SK-N-SH treated with all-trans-retinoic acid at 6 μM for 48 hours (cell line): ENCODE data around the gene PAIP2.

Source experiments
- ATAC-seq: fragments of 200-7000 bp; cut with Tn5 transposase; 3 replicates; pipeline ENCODE4 v1.9.1; 2020; ENCODE audit warnings: mild to moderate bottlenecking, moderate library complexity
- ARNTL ChIP-seq: fragments of 450-650 bp; formaldehyde crosslinking; IDR thresholded peaks from 2 replicates; pipeline ENCODE4 v1.5.0; 2020; ENCODE audit warnings: low read depth, mild to moderate bottlenecking, moderate library complexity, borderline replicate concordance
- BACH2 ChIP-seq: fragments of 250-450 bp; sonication (Bioruptor Pico); IDR thresholded peaks from 2 replicates; pipeline ENCODE4 v1.9.0; 2021; ENCODE audit warnings: mild to moderate bottlenecking, borderline replicate concordance
- CSDC2 ChIP-seq: fragments of 250-450 bp; sonication (Bioruptor Pico); IDR thresholded peaks from 2 replicates; pipeline ENCODE4 v1.5.0; 2020; ENCODE audit warnings: mild to moderate bottlenecking, moderate library complexity
- ESRRG ChIP-seq: fragments of 250-450 bp; sonication (Bioruptor Pico); IDR thresholded peaks from 2 replicates; pipeline ENCODE4 v1.6.1; 2021; ENCODE audit warnings: mild to moderate bottlenecking
- GLIS3 ChIP-seq: fragments of 250-450 bp; sonication (Bioruptor Pico); IDR thresholded peaks from 2 replicates; pipeline ENCODE4 v1.5.0; 2020; ENCODE audit warnings: mild to moderate bottlenecking, moderate library complexity
- ISL1 ChIP-seq: fragments of 250-450 bp; sonication (Bioruptor Pico); IDR thresholded peaks from 2 replicates; pipeline ENCODE4 v2.1.2; 2022; ENCODE audit warnings: mild to moderate bottlenecking, moderate library complexity
- OSR1 ChIP-seq: fragments of 250-450 bp; sonication (Bioruptor Pico); IDR thresholded peaks from 2 replicates; pipeline ENCODE4 v1.8.0; 2022; ENCODE audit warnings: moderate library complexity, mild to moderate bottlenecking, inconsistent platforms
- PPARA ChIP-seq: fragments of 250-450 bp; sonication (Bioruptor Pico); IDR thresholded peaks from 2 replicates; pipeline ENCODE4 v1.5.0; 2020; ENCODE audit warnings: mild to moderate bottlenecking, borderline replicate concordance
- RARB ChIP-seq: fragments of 250-450 bp; sonication (Bioruptor Pico); IDR thresholded peaks from 2 replicates; pipeline ENCODE4 v1.8.0; 2021; ENCODE audit warnings: mild to moderate bottlenecking, moderate library complexity
- SNAI2 ChIP-seq: fragments of 250-450 bp; sonication (Bioruptor Pico); IDR thresholded peaks from 2 replicates; pipeline ENCODE4 v1.5.0; 2020; ENCODE audit warnings: mild to moderate bottlenecking, moderate library complexity
- TCF4 ChIP-seq: fragments of 250-450 bp; sonication (Bioruptor Pico); IDR thresholded peaks from 2 replicates; pipeline ENCODE4 v1.8.0; 2021; ENCODE audit warnings: mild to moderate bottlenecking, moderate library complexity, borderline replicate concordance
- TOX ChIP-seq: fragments of 250-450 bp; sonication (Bioruptor Pico); IDR thresholded peaks from 2 replicates; pipeline ENCODE4 v1.8.0; 2021; ENCODE audit warnings: mild to moderate bottlenecking, moderate library complexity, borderline replicate concordance
- ZC3H10 ChIP-seq: fragments of 250-450 bp; sonication (Bioruptor Pico); IDR thresholded peaks from 2 replicates; pipeline ENCODE4 v1.5.1; 2021; ENCODE audit warnings: mild to moderate bottlenecking, moderate library complexity
- ZFP30 ChIP-seq: fragments of 450-650 bp; formaldehyde crosslinking; IDR thresholded peaks from 2 replicates; pipeline ENCODE4 v1.5.0; 2022; ENCODE audit warnings: mild to moderate bottlenecking, moderate library complexity
- ZNF70 ChIP-seq: fragments of 450-650 bp; formaldehyde crosslinking; IDR thresholded peaks from 2 replicates; pipeline ENCODE4 v1.5.0; 2020; ENCODE audit warnings: mild to moderate bottlenecking, moderate library complexity
- ZNF8 ChIP-seq: fragments of 450-650 bp; formaldehyde crosslinking; IDR thresholded peaks from 2 replicates; pipeline ENCODE4 v1.5.0; 2020; ENCODE audit warnings: mild to moderate bottlenecking, moderate library complexity
- TF ChIP-seq, protein P1 (sequence below): fragments of 250-450 bp; sonication (Bioruptor Pico); IDR thresholded peaks from 2 replicates; pipeline ENCODE4 v1.8.0; 2020; ENCODE audit warnings: mild to moderate bottlenecking, moderate library complexity, borderline replicate concordance
- TF ChIP-seq, protein P2 (sequence below): fragments of 250-450 bp; sonication (Bioruptor Pico); IDR thresholded peaks from 2 replicates; pipeline ENCODE4 v1.5.1; 2021; ENCODE audit warnings: mild to moderate bottlenecking, moderate library complexity
- TF ChIP-seq, protein P3 (sequence below): fragments of 250-450 bp; sonication (Bioruptor Pico); IDR thresholded peaks from 2 replicates; pipeline ENCODE4 v1.5.1; 2020; ENCODE audit warnings: low read depth, mild to moderate bottlenecking, moderate library complexity
- TF ChIP-seq, protein P4 (sequence below): fragments of 250-450 bp; sonication (Bioruptor Pico); IDR thresholded peaks from 2 replicates; pipeline ENCODE4 v1.5.0; 2020; ENCODE audit warnings: mild to moderate bottlenecking, moderate library complexity
- TF ChIP-seq, protein P5 (sequence below): fragments of 250-450 bp; sonication (Bioruptor Pico); IDR thresholded peaks from 2 replicates; pipeline ENCODE4 v1.8.0; 2021; ENCODE audit warnings: low read depth, mild to moderate bottlenecking, moderate library complexity, borderline replicate concordance

Gene PAIP2

DNA sequence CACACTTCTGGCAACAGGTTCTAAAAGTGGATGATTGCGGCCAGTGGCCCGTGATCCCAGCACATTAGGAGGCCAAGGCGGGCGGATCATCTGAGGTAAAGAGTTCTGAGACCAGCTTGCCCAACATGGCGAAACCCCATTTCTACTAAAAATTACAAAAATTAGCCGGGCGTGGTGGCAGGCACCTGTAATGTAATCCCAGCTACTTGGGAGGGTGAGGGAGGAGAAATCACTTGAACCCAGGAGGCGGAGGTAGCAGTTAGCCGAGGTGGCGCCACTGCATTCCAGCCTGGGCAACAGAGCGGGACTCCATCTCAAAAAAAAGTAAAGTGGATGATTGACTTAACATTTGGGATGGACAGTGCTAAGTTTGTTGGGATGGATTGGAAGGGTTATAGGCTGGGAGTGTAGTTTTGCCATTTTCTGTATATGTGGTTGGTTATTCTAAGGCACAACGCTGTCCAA, 44.8 kb upstream of the PAIP2 start:
- TF ChIP-seq, protein P1, sequence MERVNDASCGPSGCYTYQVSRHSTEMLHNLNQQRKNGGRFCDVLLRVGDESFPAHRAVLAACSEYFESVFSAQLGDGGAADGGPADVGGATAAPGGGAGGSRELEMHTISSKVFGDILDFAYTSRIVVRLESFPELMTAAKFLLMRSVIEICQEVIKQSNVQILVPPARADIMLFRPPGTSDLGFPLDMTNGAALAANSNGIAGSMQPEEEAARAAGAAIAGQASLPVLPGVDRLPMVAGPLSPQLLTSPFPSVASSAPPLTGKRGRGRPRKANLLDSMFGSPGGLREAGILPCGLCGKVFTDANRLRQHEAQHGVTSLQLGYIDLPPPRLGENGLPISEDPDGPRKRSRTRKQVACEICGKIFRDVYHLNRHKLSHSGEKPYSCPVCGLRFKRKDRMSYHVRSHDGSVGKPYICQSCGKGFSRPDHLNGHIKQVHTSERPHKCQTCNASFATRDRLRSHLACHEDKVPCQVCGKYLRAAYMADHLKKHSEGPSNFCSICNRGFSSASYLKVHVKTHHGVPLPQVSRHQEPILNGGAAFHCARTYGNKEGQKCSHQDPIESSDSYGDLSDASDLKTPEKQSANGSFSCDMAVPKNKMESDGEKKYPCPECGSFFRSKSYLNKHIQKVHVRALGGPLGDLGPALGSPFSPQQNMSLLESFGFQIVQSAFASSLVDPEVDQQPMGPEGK (CRISPR knock-in tag): no peak
- TF ChIP-seq GLIS3 (CRISPR knock-in tag): no peak

DNA sequence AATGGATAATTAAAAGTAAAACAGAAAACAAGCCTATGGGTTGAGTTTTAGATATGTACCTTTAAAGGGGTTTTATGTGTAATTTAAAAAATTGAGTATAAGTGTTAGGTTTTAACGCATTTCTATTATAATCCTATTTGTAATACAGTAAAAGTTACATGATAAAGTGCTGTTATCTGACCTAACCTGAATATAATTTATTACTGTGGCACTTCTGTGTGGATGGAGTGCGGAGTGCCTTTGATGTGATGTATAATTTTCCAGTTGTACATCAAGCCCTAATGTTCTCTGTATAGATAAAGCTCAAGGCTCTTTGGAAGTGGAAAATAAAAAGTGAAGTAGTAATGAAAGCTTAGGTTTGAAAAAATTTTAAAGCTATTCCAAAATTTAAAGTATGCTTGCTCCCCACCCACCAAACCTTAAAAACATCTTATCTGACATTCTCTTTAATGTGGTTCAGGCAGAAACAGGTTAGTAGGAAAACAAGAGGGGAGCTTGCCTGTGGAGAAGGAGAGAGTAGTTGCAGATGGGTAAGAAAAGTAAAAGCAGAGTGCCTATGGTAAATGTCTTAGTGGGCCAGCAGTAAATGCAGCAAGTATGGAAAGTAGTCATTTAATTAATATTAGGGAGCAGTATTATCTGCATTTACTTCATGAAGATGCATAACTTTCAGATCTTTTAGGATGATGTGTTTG, 44.1 kb upstream of the PAIP2 start:
- no peak for ATAC-seq
- TF ChIP-seq ZNF70 (CRISPR knock-in tag) (no peak), OSR1 (CRISPR knock-in tag) (no peak), ZFP30 (CRISPR knock-in tag) (no peak)

More for the DNA sequence above, 44.8 kb upstream of the PAIP2 start:
- ATAC-seq: no peak

DNA sequence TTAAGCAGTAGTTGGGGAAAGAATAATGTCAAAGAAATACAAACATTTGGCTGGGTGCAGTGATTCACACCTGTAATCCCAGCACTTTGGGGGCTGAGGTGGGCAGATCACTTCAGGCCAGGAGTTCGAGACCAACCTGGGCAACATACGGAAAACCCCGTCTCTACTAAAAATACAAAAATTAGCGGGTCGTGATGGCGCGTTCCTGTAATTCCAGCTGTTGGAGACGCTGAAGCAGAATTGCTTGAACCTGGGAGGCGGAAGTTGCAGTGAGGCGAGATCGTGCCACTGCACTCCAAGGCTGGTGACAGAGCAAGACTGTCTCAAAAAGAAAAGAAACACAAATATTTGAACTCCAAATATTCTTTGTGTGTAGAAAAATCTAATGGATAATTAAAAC, 43.4 kb upstream of the PAIP2 start:
- TF ChIP-seq ESRRG (CRISPR knock-in tag) (no peak), ZNF70 (CRISPR knock-in tag) (no peak), ARNTL (CRISPR knock-in tag) (no peak), TOX (no peak), BACH2 (CRISPR knock-in tag) (no peak), ZNF8 (no peak), CSDC2 (CRISPR knock-in tag) (no peak), TCF4 (CRISPR knock-in tag) (no peak), RARB (CRISPR knock-in tag) (no peak), PPARA (CRISPR knock-in tag) (no peak), ZC3H10 (CRISPR knock-in tag) (no peak), OSR1 (CRISPR knock-in tag) (no peak), GLIS3 (CRISPR knock-in tag) (no peak), SNAI2 (CRISPR knock-in tag) (no peak), ISL1 (no peak)
- TF ChIP-seq, protein P2, sequence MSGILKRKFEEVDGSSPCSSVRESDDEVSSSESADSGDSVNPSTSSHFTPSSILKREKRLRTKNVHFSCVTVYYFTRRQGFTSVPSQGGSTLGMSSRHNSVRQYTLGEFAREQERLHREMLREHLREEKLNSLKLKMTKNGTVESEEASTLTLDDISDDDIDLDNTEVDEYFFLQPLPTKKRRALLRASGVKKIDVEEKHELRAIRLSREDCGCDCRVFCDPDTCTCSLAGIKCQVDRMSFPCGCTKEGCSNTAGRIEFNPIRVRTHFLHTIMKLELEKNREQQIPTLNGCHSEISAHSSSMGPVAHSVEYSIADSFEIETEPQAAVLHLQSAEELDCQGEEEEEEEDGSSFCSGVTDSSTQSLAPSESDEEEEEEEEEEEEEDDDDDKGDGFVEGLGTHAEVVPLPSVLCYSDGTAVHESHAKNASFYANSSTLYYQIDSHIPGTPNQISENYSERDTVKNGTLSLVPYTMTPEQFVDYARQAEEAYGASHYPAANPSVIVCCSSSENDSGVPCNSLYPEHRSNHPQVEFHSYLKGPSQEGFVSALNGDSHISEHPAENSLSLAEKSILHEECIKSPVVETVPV (CRISPR knock-in tag): no peak
- TF ChIP-seq, protein P3, sequence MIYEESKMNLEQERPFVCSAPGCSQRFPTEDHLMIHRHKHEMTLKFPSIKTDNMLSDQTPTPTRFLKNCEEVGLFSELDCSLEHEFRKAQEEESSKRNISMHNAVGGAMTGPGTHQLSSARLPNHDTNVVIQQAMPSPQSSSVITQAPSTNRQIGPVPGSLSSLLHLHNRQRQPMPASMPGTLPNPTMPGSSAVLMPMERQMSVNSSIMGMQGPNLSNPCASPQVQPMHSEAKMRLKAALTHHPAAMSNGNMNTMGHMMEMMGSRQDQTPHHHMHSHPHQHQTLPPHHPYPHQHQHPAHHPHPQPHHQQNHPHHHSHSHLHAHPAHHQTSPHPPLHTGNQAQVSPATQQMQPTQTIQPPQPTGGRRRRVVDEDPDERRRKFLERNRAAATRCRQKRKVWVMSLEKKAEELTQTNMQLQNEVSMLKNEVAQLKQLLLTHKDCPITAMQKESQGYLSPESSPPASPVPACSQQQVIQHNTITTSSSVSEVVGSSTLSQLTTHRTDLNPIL (CRISPR knock-in tag): no peak
- TF ChIP-seq, protein P4, sequence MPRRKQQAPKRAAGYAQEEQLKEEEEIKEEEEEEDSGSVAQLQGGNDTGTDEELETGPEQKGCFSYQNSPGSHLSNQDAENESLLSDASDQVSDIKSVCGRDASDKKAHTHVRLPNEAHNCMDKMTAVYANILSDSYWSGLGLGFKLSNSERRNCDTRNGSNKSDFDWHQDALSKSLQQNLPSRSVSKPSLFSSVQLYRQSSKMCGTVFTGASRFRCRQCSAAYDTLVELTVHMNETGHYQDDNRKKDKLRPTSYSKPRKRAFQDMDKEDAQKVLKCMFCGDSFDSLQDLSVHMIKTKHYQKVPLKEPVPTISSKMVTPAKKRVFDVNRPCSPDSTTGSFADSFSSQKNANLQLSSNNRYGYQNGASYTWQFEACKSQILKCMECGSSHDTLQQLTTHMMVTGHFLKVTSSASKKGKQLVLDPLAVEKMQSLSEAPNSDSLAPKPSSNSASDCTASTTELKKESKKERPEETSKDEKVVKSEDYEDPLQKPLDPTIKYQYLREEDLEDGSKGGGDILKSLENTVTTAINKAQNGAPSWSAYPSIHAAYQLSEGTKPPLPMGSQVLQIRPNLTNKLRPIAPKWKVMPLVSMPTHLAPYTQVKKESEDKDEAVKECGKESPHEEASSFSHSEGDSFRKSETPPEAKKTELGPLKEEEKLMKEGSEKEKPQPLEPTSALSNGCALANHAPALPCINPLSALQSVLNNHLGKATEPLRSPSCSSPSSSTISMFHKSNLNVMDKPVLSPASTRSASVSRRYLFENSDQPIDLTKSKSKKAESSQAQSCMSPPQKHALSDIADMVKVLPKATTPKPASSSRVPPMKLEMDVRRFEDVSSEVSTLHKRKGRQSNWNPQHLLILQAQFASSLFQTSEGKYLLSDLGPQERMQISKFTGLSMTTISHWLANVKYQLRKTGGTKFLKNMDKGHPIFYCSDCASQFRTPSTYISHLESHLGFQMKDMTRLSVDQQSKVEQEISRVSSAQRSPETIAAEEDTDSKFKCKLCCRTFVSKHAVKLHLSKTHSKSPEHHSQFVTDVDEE (CRISPR knock-in tag): no peak
- TF ChIP-seq, protein P1 (CRISPR knock-in tag): no peak
- TF ChIP-seq, protein P5, sequence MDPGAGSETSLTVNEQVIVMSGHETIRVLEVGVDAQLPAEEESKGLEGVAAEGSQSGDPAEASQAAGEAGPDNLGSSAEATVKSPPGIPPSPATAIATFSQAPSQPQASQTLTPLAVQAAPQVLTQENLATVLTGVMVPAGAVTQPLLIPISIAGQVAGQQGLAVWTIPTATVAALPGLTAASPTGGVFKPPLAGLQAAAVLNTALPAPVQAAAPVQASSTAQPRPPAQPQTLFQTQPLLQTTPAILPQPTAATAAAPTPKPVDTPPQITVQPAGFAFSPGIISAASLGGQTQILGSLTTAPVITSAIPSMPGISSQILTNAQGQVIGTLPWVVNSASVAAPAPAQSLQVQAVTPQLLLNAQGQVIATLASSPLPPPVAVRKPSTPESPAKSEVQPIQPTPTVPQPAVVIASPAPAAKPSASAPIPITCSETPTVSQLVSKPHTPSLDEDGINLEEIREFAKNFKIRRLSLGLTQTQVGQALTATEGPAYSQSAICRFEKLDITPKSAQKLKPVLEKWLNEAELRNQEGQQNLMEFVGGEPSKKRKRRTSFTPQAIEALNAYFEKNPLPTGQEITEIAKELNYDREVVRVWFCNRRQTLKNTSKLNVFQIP (CRISPR knock-in tag): no peak
- no peak for ATAC-seq
